Smooth muscle cell (in vitro differentiated cells): ENCODE measurements around the gene MAN1C1. TPM values are rescaled to one million over a fixed set of nuclear protein-coding genes. Genes with fewer than 3 reads are reported as not detected.
A peak's percentile ranks its signal among the peaks of the same experiment; 100 is the strongest.

Source experiments
- DNase-seq: peaks from one replicate; lab custom pipeline; 2025; ENCODE audit not compliant: unreplicated experiment; lab: John Stamatoyannopoulos, UW
- H2AFZ ChIP-seq: fragments of 200-600 bp; sonication (generic); 2 replicates; pipeline ENCODE4 v1.6.0; 2016; ENCODE audit warnings: antibody characterized with exemption, low read depth, mild to moderate bottlenecking
- H3F3A ChIP-seq: fragments of 200-600 bp; sonication (generic); 2 replicates; pipeline ENCODE4 v1.6.0; 2017; ENCODE audit warnings: antibody characterized with exemption, low read depth
- H3K27ac ChIP-seq: fragments of 200-600 bp; sonication (generic); 2 replicates; pipeline ENCODE4 v1.5.1; 2016; ENCODE audit warnings: low read depth, mild to moderate bottlenecking
- H3K27me3 ChIP-seq: fragments of 200-600 bp; sonication (generic); 2 replicates; pipeline ENCODE4 v1.6.1; 2016; ENCODE audit warnings: low read depth, mild to moderate bottlenecking
- H3K36me3 ChIP-seq: fragments of 200-600 bp; sonication (generic); 2 replicates; pipeline ENCODE4 v1.5.1; 2016; ENCODE audit warnings: low read depth
- H3K4me1 ChIP-seq: fragments of 200-600 bp; sonication (generic); 2 replicates; pipeline ENCODE4 v1.5.1; 2016; ENCODE audit warnings: low read depth
- H3K4me2 ChIP-seq: fragments of 200-600 bp; sonication (generic); 2 replicates; pipeline ENCODE4 v1.6.0; 2016; ENCODE audit warnings: mild to moderate bottlenecking
- H3K4me3 ChIP-seq: fragments of 200-600 bp; sonication (generic); 2 replicates; pipeline ENCODE4 v1.5.1; 2016; ENCODE audit warnings: mild to moderate bottlenecking
- H3K79me2 ChIP-seq: fragments of 200-600 bp; sonication (generic); 2 replicates; pipeline ENCODE4 v1.6.0; 2016; ENCODE audit warnings: low read depth, mild to moderate bottlenecking
- H3K9ac ChIP-seq: fragments of 200-600 bp; sonication (generic); 2 replicates; pipeline ENCODE4 v1.6.0; 2016; ENCODE audit warnings: low read depth
- H3K9me3 ChIP-seq: fragments of 200-600 bp; sonication (generic); replicated peaks from 2 replicates; pipeline ENCODE4 v1.5.1; 2016; ENCODE audit warnings: low read depth
- H4K20me1 ChIP-seq: fragments of 200-600 bp; sonication (generic); 2 replicates; pipeline ENCODE4 v1.6.0; 2016; ENCODE audit warnings: low read depth
- WGBS: methylation state at CpG from one replicate; pipeline ENCODE4 v1.1.7; 2016; ENCODE audit warnings: low lambda C conversion rate; 5-methylcytosine and 5-hydroxymethylcytosine counted together
- polyA plus RNA-seq: library from polyadenylated mRNA; unstranded; fragments of >200 nt; fragmentation: Nextera tagmentation; extraction: Ambion mirVana; gene quantifications from 2 replicates; pipeline ENCODE4 v1.2.1, GENCODE V29; 2016
- total RNA-seq: library from RNA; depleted of rRNA; stranded (reverse); fragments of >200 nt; gene quantifications from 2 replicates; pipeline ENCODE4 v1.2.3, GENCODE V29; 2014
- TF ChIP-seq, protein P1 (sequence below): fragments of 200-600 bp; sonication (generic); IDR thresholded peaks from 2 replicates; pipeline ENCODE4 v1.5.1; 2017; ENCODE audit warnings: borderline replicate concordance, mild to moderate bottlenecking, antibody characterized with exemption; ENCODE audit not compliant: insufficient read depth, poor library complexity, severe bottlenecking

MAN1C1 gene
- total and polyA plus RNA-seq, 2 experiments from 2014 or later, result 4.4 to 10.5 TPM

DNA sequence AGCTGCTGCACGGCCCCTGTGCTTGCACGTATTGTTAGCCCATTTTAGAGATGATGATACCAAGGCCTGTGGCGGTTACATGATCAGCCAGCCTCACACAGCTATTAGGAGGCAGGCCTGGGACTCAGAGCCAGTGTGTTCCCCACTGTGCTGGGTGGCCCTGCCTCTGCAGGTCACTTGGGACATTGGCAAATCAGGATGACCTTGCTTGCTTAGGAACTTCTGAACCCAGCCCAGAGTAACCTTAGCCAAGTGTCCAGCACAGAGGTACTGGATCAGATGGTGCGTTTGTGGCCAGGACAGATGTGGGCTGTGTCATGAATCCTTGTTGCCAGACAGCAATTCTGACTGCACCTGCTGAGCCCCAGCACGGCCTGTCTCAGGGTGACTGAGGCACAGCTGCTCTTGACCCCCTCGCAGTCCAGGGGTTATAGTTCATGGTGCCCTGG, 45.0 kb upstream of the MAN1C1 start:
- no peaks in the 10 kb centered on the region for H3K27me3 ChIP-seq
- 96% methylated on average over 6 of the region's 6 CpGs for WGBS
- H3K79me2 ChIP-seq, result no peaks in the 10 kb centered on the region
- TF ChIP-seq, protein P1, sequence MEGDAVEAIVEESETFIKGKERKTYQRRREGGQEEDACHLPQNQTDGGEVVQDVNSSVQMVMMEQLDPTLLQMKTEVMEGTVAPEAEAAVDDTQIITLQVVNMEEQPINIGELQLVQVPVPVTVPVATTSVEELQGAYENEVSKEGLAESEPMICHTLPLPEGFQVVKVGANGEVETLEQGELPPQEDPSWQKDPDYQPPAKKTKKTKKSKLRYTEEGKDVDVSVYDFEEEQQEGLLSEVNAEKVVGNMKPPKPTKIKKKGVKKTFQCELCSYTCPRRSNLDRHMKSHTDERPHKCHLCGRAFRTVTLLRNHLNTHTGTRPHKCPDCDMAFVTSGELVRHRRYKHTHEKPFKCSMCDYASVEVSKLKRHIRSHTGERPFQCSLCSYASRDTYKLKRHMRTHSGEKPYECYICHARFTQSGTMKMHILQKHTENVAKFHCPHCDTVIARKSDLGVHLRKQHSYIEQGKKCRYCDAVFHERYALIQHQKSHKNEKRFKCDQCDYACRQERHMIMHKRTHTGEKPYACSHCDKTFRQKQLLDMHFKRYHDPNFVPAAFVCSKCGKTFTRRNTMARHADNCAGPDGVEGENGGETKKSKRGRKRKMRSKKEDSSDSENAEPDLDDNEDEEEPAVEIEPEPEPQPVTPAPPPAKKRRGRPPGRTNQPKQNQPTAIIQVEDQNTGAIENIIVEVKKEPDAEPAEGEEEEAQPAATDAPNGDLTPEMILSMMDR, result peak; percentile 5
- peaks cover 20% of the 10 kb centered on the region for H3K4me1 ChIP-seq
- H3F3A ChIP-seq, result peaks cover 25% of the 10 kb centered on the region
- no peak overlapping the region for H3K4me3 ChIP-seq
- no peak for DNase-seq
- H3K27ac ChIP-seq, result no peak overlapping the region
- H3K36me3 ChIP-seq, result no peaks in the 10 kb centered on the region
- H2AFZ ChIP-seq, result no peak overlapping the region
- H3K9ac ChIP-seq, result no peak overlapping the region
- no peaks in the 10 kb centered on the region for H3K9me3 ChIP-seq
- H4K20me1 ChIP-seq, result no peaks in the 10 kb centered on the region
- no peak overlapping the region for H3K4me2 ChIP-seq

GRCh38 chr1:25572107-25572506, 44.5 kb upstream of the MAN1C1 start:
- WGBS, result 91% methylated on average over 5 of the region's 5 CpGs
- H3K36me3 ChIP-seq, result no peaks in the 10 kb centered on the region
- no peak overlapping the region for H3K4me3 ChIP-seq
- peaks cover 25% of the 10 kb centered on the region for H3F3A ChIP-seq
- peaks cover 16% of the 10 kb centered on the region for H3K4me1 ChIP-seq
- H3K27ac ChIP-seq, result no peak overlapping the region
- H3K9me3 ChIP-seq, result no peaks in the 10 kb centered on the region
- no peaks in the 10 kb centered on the region for H3K79me2 ChIP-seq
- no peak overlapping the region for H2AFZ ChIP-seq
- TF ChIP-seq, protein P1, result peak; percentile 0
- no peaks in the 10 kb centered on the region for H3K27me3 ChIP-seq
- DNase-seq, result no peak
- H3K9ac ChIP-seq, result no peak overlapping the region
- no peak overlapping the region for H3K4me2 ChIP-seq
- no peaks in the 10 kb centered on the region for H4K20me1 ChIP-seq

DNA sequence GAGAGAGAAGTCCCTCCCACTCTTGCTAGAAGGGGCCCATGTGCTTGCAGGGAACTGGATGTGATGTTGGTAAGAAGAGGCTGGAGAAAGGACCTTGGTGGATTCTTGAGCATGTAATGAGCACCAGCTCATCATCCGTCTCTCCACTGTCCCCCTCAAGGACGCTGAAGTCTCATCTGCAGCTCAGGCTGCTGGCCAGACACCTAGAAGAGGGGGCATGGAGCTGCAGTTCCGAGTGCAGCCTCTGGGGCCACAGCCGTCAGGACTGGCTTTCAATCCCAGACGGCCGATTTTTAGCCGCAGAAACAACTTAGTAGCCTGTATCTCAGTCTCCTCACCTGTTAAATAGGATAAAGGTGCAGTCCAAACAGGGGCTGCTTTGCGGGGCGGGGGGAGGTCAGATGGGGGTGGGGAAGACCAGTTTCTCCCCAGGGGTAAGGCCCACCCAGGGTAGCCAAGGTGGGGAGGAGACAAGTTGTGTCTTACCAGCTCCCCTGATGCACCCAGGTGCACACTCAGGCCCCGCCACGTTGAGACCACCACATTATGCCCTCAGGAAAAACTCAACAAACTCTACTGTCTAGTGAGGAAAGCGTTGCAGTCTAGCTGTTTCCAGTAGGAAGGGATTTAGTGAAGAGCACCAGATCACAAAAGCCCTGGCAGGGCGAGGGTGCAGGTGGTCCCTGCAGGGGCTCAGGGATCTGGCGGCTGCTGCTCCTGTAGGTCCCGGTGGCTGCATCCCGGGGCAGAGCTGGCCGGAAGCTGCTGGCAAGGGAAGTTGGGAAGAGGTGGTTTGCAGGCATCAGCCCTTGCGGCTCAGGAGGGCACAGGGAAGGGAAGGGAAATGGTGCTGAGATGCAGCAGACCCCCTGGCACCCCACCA, 43.6 kb upstream of the MAN1C1 start:
- H3F3A ChIP-seq, result peaks cover 19% of the 10 kb centered on the region
- H3K4me1 ChIP-seq, result peaks cover 9% of the 10 kb centered on the region
- no peak overlapping the region for H3K9ac ChIP-seq
- no peaks in the 10 kb centered on the region for H4K20me1 ChIP-seq
- no peaks in the 10 kb centered on the region for H3K36me3 ChIP-seq
- H3K27ac ChIP-seq, result no peak overlapping the region
- no peak overlapping the region for H3K4me2 ChIP-seq
- H3K9me3 ChIP-seq, result no peaks in the 10 kb centered on the region
- H3K79me2 ChIP-seq, result no peaks in the 10 kb centered on the region
- no peaks in the 10 kb centered on the region for H3K27me3 ChIP-seq
- no peak for DNase-seq
- H3K4me3 ChIP-seq, result no peak overlapping the region
- TF ChIP-seq, protein P1, result peak; percentile 64
- H2AFZ ChIP-seq, result no peak overlapping the region
- WGBS, result 49% methylated on average over 17 of the region's 18 CpGs
